HG03460 (cell line): ENCODE data around the gene ASMTL.
"Not testable (repeated sequence)": the region's sequence is repeated elsewhere in the genome, so short reads cannot be mapped to it uniquely, and the experiment has no call there.

Experiments used
- ATAC-seq: cut with Tn5 transposase; IDR thresholded peaks from one replicate; pipeline ENCODE4 v1.9.1; 2021; ENCODE audit not compliant: unreplicated experiment

ASMTL gene

GRCh38 chrX:1462596-1463251 lies 10.0 kb upstream of the ASMTL start:
- no peak for ATAC-seq

- ATAC-seq = no peak
These were observed 9.4 kb upstream of the ASMTL start for GRCh38 chrX:1462110-1462509.

GRCh38 chrX:1455948-1456280 lies 3.2 kb upstream of the ASMTL start:
- ATAC-seq = no peak

- peak; percentile 41 for ATAC-seq
These were observed 1.5 kb upstream of the ASMTL start for GRCh38 chrX:1453951-1454785.

GRCh38 chrX:1453395-1453783 lies 680 bp upstream of the ASMTL start:
- ATAC-seq = peak; percentile 25

- ATAC-seq = no peak
These were observed 821 bp downstream of the ASMTL start for GRCh38 chrX:1451661-1452515.

- ATAC-seq = no peak
These were observed 1.5 kb downstream of the ASMTL start for GRCh38 chrX:1451251-1451660.

- ATAC-seq = no peak
These were observed 2.1 kb downstream of the ASMTL start for GRCh38 chrX:1450361-1451161.

GRCh38 chrX:1449823-1450149 lies 2.9 kb downstream of the ASMTL start:
- ATAC-seq = no peak

GRCh38 chrX:1449036-1449822 lies 3.5 kb downstream of the ASMTL start:
- no peak for ATAC-seq

- not testable (repeated sequence) for ATAC-seq
These were observed 4.1 kb downstream of the ASMTL start for GRCh38 chrX:1448573-1449001.

- not testable (repeated sequence) for ATAC-seq
These were observed 4.6 kb downstream of the ASMTL start for GRCh38 chrX:1447969-1448572.

GRCh38 chrX:1446984-1447968 lies 5.4 kb downstream of the ASMTL start:
- not testable (repeated sequence) for ATAC-seq

- ATAC-seq = no peak
These were observed 7.9 kb downstream of the ASMTL start for GRCh38 chrX:1444561-1445500.

GRCh38 chrX:1443496-1444075 lies 9.1 kb downstream of the ASMTL start:
- no peak for ATAC-seq

GRCh38 chrX:1442724-1443367 lies 9.9 kb downstream of the ASMTL start:
- no peak for ATAC-seq
